Colonic mucosa (tissue), 4 donors: ENCODE measurements around the gene TRAPPC3L. TPM values are rescaled to one million over a fixed set of nuclear protein-coding genes. Genes with fewer than 3 reads are reported as not detected.

ENCODE experiments used
- DNase-seq: peaks from one replicate; pipeline ENCODE4 v3.0.0-alpha.2; 2020
- H3K27ac ChIP-seq: fragments of 200-600 bp; one replicate; pipeline ENCODE4 v1.8.0; 2021
- H3K27me3 ChIP-seq: fragments of 200-600 bp; one replicate; pipeline ENCODE4 v1.8.0; 2021
- H3K36me3 ChIP-seq: fragments of 200-600 bp; one replicate; pipeline ENCODE4 v1.8.0; 2021
- H3K4me1 ChIP-seq: fragments of 200-600 bp; one replicate; pipeline ENCODE4 v1.8.0; 2021; ENCODE audit warnings: mild to moderate bottlenecking
- H3K4me3 ChIP-seq: fragments of 200-600 bp; one replicate; pipeline ENCODE4 v1.8.0; 2021
- H3K9ac ChIP-seq, 2 donors: one replicate each; pipeline ENCODE4 v1.7.0; 2013; ENCODE audit warnings: control low read depth in 2 of 2, low read depth in 2 of 2, low read length in 2 of 2
- H3K9me3 ChIP-seq: fragments of 200-600 bp; one replicate; pipeline ENCODE4 v1.8.0; 2021
- intact Hi-C: fragments of 100-400 bp; cut with DNase I; formaldehyde crosslinking; loops from one replicate; pipeline ENCODE4 v1.14.1; 2022
- total RNA-seq, 2 donors: library from RNA; stranded (reverse); fragmentation: NEBNext Ultra II Directional in 1 of 2; extraction: Animal tissue kit (Norgen Biotek cat#: 25700) in 1 of 2; gene quantifications; one replicate each; pipeline ENCODE4 v1.2.1, GENCODE V29; 2021
- TF ChIP-seq, protein P1 (sequence below): fragments of 200-600 bp; IDR thresholded peaks from one replicate; pipeline ENCODE4 v1.8.0; 2022; ENCODE audit warnings: antibody characterized with exemption, mild to moderate bottlenecking
- donor health status: healthy.
- donor health status: DM: no; HTN: no; CAD: no.
- donor health status: DM: no; HTN: no; CAD: no.

The TRAPPC3L gene
- total RNA-seq, 2 donors from 2014 or later, result not detected

DNA sequence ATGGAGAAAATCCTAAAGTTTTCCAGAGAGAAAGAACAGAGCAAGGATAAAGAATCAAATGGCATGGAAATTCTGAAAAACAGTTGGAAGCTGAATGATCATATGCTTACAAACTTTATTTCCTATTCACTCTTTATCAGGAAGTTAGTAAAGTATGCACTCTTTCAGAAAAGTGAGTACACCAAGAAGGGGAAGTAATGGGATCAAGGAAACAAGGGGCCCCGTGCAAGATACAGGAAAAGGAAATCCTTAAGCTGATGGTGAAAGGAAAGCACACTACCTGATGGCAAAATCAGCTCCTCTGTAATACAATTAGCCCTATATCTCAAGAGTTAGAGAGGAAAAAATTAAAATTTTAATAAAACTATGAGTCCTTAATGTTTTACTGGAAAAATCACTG is 70.3 kb downstream of the TRAPPC3L start:
- Histone ChIP-seq H3K27me3 (no peaks in the 10 kb centered on the region), H3K4me1 (no peaks in the 10 kb centered on the region), H3K9ac (no peak overlapping the region), H3K27ac (no peak overlapping the region), H3K36me3 (no peaks in the 10 kb centered on the region), H3K4me3 (no peak overlapping the region), H3K9me3 (no peaks in the 10 kb centered on the region)
- TF ChIP-seq, protein P1, sequence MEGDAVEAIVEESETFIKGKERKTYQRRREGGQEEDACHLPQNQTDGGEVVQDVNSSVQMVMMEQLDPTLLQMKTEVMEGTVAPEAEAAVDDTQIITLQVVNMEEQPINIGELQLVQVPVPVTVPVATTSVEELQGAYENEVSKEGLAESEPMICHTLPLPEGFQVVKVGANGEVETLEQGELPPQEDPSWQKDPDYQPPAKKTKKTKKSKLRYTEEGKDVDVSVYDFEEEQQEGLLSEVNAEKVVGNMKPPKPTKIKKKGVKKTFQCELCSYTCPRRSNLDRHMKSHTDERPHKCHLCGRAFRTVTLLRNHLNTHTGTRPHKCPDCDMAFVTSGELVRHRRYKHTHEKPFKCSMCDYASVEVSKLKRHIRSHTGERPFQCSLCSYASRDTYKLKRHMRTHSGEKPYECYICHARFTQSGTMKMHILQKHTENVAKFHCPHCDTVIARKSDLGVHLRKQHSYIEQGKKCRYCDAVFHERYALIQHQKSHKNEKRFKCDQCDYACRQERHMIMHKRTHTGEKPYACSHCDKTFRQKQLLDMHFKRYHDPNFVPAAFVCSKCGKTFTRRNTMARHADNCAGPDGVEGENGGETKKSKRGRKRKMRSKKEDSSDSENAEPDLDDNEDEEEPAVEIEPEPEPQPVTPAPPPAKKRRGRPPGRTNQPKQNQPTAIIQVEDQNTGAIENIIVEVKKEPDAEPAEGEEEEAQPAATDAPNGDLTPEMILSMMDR, result no peak
- intact Hi-C loops, result no loop called here
- DNase-seq, result no peak

DNA sequence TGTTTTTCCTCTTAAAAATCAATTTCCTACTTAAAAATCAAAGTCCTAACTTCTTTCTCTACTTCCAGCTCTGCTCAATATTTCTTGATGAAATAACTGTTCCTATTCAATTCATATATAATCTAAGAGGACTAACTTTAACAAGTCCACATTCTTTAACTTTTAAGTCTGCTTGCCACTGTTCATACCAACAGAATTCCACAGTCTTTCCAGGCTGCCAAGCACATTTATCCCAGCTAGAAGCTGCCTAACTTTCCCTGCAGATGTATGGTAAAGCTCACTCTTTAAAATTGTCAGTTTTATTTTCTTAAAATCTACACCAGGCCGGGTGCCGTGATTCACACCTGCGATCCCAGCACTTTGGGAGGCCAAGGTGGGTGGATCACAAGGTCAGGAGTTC is 72.8 kb downstream of the TRAPPC3L start:
- Histone ChIP-seq H3K9me3 (no peaks in the 10 kb centered on the region), H3K9ac (no peak overlapping the region)
- intact Hi-C loops, result no loop called here

DNA sequence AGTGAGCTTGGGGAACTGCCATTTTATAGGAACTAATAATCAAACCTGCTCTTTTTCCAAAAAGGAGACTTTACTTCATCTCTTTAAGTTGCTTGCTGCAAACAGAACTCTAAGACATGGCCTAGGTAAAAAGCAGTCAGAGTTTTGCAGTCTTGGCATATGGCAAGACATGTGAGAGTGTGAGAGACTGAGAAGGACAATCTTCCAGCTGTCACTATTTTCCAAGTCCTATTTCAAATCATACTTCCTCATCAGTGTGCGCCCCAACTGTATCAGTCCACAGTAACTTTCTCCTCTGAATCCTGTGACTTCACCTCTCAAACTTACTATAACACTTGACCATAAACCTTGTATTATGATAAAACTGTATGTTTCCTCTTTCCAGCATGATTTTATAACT is 74.0 kb downstream of the TRAPPC3L start:
- Histone ChIP-seq H3K27me3 (no peaks in the 10 kb centered on the region), H3K4me1 (no peaks in the 10 kb centered on the region), H3K4me3 (no peak overlapping the region), H3K9ac (no peak overlapping the region), H3K9me3 (no peaks in the 10 kb centered on the region), H3K36me3 (no peaks in the 10 kb centered on the region), H3K27ac (no peak overlapping the region)
- no peak for DNase-seq
- TF ChIP-seq, protein P1, result no peak
- intact Hi-C loops, result no loop called here

More for the DNA sequence above, 72.8 kb downstream of the TRAPPC3L start:
- no peaks in the 10 kb centered on the region for H3K36me3 ChIP-seq
- no peak overlapping the region for H3K27ac ChIP-seq
- H3K4me3 ChIP-seq, result no peak overlapping the region
- DNase-seq, result no peak
- H3K27me3 ChIP-seq, result no peaks in the 10 kb centered on the region
- TF ChIP-seq, protein P1, result no peak
- H3K4me1 ChIP-seq, result no peaks in the 10 kb centered on the region

DNA sequence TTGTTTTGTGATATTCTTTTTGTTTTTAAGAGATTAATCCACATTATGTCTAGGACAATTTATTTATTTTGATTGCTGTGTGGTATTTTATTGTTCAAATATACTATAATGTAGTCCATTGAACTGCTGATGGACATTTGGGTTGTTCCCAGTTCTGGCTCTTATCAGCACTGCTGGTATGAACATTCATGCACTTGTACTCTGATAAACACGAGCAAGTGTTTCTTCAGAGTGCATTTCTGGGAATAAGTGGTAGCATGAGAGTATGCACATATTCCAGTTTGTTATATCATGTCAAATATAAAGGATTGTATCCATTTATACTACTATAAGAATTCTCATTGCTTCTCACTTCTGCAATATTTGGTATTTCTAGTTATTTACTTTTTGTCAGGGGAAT is 77.2 kb downstream of the TRAPPC3L start:
- Histone ChIP-seq H3K36me3 (no peaks in the 10 kb centered on the region), H3K4me3 (no peak overlapping the region), H3K9ac (no peak overlapping the region), H3K9me3 (no peaks in the 10 kb centered on the region), H3K27me3 (peaks cover 6% of the 10 kb centered on the region), H3K27ac (no peak overlapping the region), H3K4me1 (no peaks in the 10 kb centered on the region)
- TF ChIP-seq, protein P1, result no peak
- no peak for DNase-seq
- intact Hi-C loops, result no loop called here

DNA sequence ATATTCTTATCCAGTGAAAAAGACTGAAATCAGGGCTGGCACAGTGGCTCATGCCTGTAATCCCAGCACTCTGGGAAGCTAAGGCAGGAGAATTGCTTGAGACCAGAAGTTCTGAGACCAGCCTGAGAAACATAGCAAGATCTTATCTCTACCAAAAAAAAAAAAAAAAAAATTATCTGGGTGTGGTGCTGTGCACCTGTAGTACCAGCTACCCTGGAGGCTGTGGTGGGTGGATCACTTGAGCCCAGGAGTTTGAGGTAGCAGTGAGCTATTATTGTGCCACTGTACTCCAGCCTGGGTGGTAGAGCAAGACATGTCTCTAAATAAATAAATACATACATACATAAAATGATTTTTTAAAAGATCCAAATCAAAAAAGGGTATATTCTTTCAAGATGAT is 78.0 kb downstream of the TRAPPC3L start:
- Histone ChIP-seq H3K36me3 (no peaks in the 10 kb centered on the region), H3K9me3 (no peaks in the 10 kb centered on the region), H3K4me1 (no peaks in the 10 kb centered on the region), H3K27ac (no peak overlapping the region), H3K27me3 (peaks cover 13% of the 10 kb centered on the region), H3K9ac (no peak overlapping the region), H3K4me3 (no peak overlapping the region)
- no peak for DNase-seq
- intact Hi-C loops, result no loop called here
- TF ChIP-seq, protein P1, result no peak

DNA sequence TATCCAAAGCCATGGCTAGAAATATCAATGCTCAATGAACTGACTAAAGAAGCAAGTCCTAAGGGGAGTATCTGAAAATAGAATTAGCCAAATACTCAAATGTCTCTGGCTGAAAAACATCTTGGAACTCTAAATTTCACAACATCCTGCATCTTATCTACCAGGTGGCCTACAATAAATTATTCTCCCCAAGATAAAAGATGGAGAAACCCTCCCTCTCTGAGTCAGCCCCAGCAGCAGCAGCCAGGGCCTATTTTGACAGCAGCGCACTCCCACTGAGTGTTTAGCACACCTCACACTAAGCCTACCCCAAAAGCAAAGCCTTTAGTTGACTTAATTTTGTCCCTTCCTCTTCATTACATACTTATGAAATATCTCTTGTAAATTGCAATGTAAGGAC is 78.4 kb downstream of the TRAPPC3L start:
- TF ChIP-seq, protein P1, result no peak
- Histone ChIP-seq H3K4me1 (no peaks in the 10 kb centered on the region), H3K36me3 (no peaks in the 10 kb centered on the region), H3K4me3 (no peak overlapping the region), H3K27ac (no peak overlapping the region), H3K27me3 (peaks cover 17% of the 10 kb centered on the region), H3K9me3 (no peaks in the 10 kb centered on the region), H3K9ac (no peak overlapping the region)
- intact Hi-C loops, result no loop called here
- no peak for DNase-seq
